ENCODE results near the gene TMEM135.
"Not testable (repeated sequence)": the region's sequence is repeated elsewhere in the genome, so short reads cannot be mapped to it uniquely, and the experiment has no call there.

Gene TMEM135

DNA sequence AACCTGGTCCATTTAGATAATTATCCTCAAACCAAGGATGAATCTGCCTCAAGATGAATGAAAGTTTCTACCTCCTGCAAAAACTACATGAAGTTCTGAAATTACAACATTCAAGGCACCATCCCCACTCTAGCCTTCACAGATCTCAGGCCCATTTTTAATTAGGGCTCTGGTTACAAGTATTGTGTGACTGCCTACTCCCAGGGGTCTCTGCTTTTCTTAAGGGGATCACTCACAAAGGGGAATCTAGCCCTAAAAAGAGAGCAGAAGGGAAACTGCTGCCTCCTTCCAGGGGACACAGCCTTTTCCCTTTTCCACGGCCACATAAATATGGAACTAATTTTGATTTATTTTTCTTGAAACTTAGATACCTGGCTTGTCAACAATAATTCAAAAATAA, 17.4 kb upstream of the TMEM135 start:
- in situ Hi-C loops (cut with HindIII; ENCODE audit: low sequenced_read_pairs) = no loop called here
- no peak for DNase-seq (ENCODE audit: low read depth, low spot score)
- no peak overlapping the region for H3K4me3 ChIP-seq (ENCODE audit: low read depth, low read length)
- TF ChIP-seq CTCF (IDR thresholded peaks at IDR 0.05; ENCODE audit: low read depth, low read length) = no peak

DNA sequence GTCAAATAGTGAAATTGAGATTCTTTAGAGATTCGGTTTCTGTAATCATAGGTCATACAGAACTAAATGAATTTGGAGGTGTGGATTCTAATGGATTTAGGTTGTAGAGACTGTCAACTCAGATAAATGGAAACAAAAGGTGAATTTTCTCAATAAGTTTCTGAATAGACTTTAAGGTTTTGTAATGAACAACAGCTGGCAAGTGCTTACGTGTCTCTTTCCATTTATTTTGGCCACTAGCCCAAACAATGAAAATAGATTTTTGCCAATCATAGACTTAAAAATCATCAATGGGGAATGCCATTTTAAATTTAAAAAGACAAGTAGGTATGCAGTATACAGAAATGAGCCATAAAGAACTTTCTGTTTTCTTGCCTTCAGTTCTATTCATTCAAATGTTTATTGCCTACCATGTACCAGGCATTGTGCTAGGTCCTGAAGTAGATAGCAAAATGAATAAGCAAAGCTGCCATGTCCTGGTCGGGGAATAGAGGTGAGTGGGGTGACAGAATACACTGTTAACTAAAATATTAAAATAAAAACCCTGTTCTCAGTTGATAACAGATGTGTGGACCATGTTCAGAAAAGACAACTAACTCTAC, 16.9 kb upstream of the TMEM135 start:
- in situ Hi-C loops (cut with HindIII; ENCODE audit: low sequenced_read_pairs) = no loop called here
- H3K4me3 ChIP-seq (ENCODE audit: low read depth, low read length) = no peak overlapping the region
- TF ChIP-seq CTCF (IDR thresholded peaks at IDR 0.05; ENCODE audit: low read depth, low read length) = no peak
- no peak for DNase-seq (ENCODE audit: low read depth, low spot score)

- in situ Hi-C loops (cut with HindIII; ENCODE audit: low sequenced_read_pairs) = no loop called here
- TF ChIP-seq CTCF (IDR thresholded peaks at IDR 0.05; ENCODE audit: low read depth, low read length) = no peak
- DNase-seq (ENCODE audit: low read depth, low spot score) = no peak
- H3K4me3 ChIP-seq (ENCODE audit: low read depth, low read length) = no peak overlapping the region
These were observed 15.5 kb upstream of the TMEM135 start for GRCh38 chr11:87022254-87022653.

GRCh38 chr11:87022738-87023137, 15.0 kb upstream of the TMEM135 start:
- DNase-seq (ENCODE audit: low read depth, low spot score) = no peak
- in situ Hi-C loops (cut with HindIII; ENCODE audit: low sequenced_read_pairs) = no loop called here
- H3K4me3 ChIP-seq (ENCODE audit: low read depth, low read length) = no peak overlapping the region
- TF ChIP-seq CTCF (IDR thresholded peaks at IDR 0.05; ENCODE audit: low read depth, low read length) = no peak

DNA sequence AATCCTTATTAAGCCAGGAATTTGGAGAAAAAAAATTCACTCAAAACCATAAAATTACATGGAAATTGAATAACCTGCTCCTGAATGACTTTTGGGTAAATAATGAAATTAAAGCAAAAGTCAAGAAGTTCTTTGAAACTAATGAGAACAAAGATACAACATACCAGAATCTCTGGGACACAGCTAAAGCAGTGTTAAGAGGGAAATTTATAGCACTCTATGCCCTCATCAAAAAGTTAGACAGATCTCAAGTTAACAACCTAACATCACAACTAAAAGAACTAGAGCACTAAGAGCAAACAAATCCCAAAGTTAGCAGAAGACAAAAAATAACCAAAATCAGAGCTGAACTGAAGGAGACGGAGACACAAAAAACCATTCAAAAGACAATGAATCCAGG, 11.3 kb upstream of the TMEM135 start:
- in situ Hi-C loops (cut with HindIII; ENCODE audit: low sequenced_read_pairs); H3K4me3 ChIP-seq (ENCODE audit: low read depth, low read length); DNase-seq (ENCODE audit: low read depth, low spot score): not testable (repeated sequence)

- TF ChIP-seq CTCF (IDR thresholded peaks at IDR 0.05; ENCODE audit: low read depth, low read length) = no peak
- H3K4me3 ChIP-seq (ENCODE audit: low read depth, low read length) = no peak overlapping the region
- in situ Hi-C loops (cut with HindIII; ENCODE audit: low sequenced_read_pairs) = no loop called here
- DNase-seq (ENCODE audit: low read depth, low spot score) = no peak
These were observed 7.2 kb upstream of the TMEM135 start for GRCh38 chr11:87030458-87031054.

DNA sequence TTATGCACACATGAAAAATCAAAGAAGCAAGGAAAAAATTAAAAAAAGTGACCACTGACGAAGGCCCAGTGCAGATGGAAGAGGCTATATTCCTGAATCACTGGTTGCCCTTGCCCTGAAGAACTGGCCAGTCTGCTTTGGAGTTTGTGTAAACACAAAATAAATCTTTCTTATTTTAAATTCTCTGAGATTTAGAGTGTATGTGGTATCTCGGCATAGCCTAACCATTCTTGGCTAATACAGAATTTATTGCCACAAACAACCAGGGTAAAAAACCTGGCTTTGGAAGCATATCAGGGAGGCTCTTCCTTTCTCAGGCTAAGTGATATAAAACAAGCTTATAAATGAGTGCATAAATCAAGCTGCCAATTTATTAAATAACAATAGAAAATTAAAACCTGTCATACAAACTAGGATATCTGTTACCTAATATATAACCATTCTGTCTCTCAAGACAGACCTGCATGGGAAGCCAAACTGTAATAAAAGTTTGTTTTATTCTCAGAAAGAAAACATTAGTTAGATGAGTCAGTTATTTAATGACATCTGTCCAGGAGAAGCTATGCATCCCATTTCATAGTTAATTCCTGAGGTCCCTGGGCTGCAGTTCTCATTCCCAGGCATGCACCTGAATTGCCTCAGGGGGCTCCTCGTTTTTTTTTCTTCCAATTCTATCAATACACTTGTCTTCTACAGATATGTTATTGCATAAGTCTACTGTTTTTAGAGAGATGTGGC, 6.1 kb upstream of the TMEM135 start:
- no peak for TF ChIP-seq CTCF (IDR thresholded peaks at IDR 0.05; ENCODE audit: low read depth, low read length)
- H3K4me3 ChIP-seq (ENCODE audit: low read depth, low read length) = no peak overlapping the region
- no peak for DNase-seq (ENCODE audit: low read depth, low spot score)
- in situ Hi-C loops (cut with HindIII; ENCODE audit: low sequenced_read_pairs) = no loop called here
